ENCODE data around the gene POM121L12. TPM values are rescaled to one million over a fixed set of nuclear protein-coding genes. Genes with fewer than 3 reads are reported as not detected.

The POM121L12 gene
- polyA plus RNA-seq: not detected in 3 replicates
- polyA plus RNA-seq (2011; ENCODE audit: low read depth): not detected
- polyA plus RNA-seq (2011; cell fraction: cytosol; rRNA removed): not detected in 2 replicates
- polyA plus RNA-seq (2011; cell fraction: nucleus; rRNA removed): not detected in 2 replicates
- polyA plus RNA-seq (2012; ENCODE audit: low replicate concordance): not detected in 2 replicates
- polyA minus RNA-seq: not detected in 3 replicates
- not detected for polyA minus RNA-seq (2011; cell fraction: cytosol; rRNA and poly(A)+ RNA removed)
- not detected in 2 replicates for polyA minus RNA-seq (2011; cell fraction: nucleus; rRNA and poly(A)+ RNA removed)

DNA sequence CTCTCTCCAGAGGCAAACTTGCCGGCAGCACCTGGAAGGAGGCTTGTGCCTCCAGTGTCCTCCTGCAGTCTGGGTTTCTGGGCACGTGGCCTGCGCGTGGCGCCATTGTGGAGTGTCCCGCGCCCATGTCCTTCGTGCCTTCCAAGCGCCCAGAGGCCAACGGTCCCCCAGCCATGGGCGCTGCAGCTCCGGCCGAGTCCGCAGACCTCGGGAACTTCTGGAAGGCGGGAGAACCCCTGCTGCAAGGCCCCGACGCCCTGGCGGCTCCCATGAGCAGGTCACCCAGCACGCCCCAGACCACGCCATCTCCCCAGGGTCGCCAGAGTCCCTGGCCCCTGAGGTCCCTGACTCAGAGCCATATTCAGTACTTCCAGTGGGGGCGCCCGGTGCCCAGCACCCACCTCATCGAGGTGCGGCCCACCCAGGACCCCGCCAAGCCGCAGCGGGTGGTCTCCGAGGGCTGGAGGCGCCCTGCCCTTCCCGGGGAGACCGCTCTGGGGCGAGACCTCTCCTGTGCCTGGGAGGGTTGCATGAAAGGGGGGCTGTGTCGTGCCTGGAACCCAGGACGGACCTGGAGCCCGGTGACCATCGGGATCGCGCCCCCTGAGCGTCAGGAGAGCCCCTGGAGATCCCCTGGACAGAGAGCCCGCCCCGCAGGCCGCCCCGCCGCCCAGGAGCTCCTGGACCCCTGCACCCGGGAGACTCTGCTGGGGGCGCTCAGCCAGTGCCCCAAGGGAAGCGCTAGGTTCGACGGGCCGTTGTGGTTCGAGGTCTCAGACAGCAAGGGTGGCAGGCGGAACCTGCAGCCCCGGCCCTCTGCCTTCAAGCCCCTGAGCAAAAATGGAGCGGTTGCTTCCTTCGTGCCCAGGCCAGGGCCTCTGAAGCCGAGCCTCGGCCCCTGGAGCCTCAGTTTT, at the start of gene POM121L12:
Gene POM121L12 (plus strand): TSS at position 135 of the 914 bp plus-strand sequence. CDS start 39 bp downstream, at position 174.
- Histone ChIP-seq H3K79me2 (ENCODE audit: control insufficient read depth, insufficient read depth, low read length) (no peaks in the 10 kb centered on the region), H4K20me1 (ENCODE audit: control insufficient read depth, extremely low read depth, insufficient read depth, low read length) (no peaks in the 10 kb centered on the region), H3K9ac (ENCODE audit: control insufficient read depth, extremely low read depth, insufficient read depth, low read length) (no peak within 1 kb of the TSS), H2AFZ (ENCODE audit: control insufficient read depth, low read length) (no peak within 1 kb of the TSS), H3K9me3 (ENCODE audit: control insufficient read depth, low read depth, low read length) (no peaks in the 10 kb centered on the region), H3K4me2 (ENCODE audit: control insufficient read depth, extremely low read depth, insufficient read depth, low read depth, low read length) (no peak within 1 kb of the TSS), H3K27me3 (ENCODE audit: control insufficient read depth, extremely low read depth, insufficient read depth, low read length) (no peaks in the 10 kb centered on the region), H3K9me1 (ENCODE audit: control insufficient read depth, extremely low read depth, insufficient read depth, low read length) (no peaks in the 10 kb centered on the region), H3K4me3 (ENCODE audit: control insufficient read depth in 2 of 3, extremely low read depth in 1 of 3, insufficient read depth in 2 of 3, low read depth in 1 of 3, low read length in 3 of 3) (no peak within 1 kb of the TSS), H3K27ac (ENCODE audit: control insufficient read depth, insufficient read depth, low read length) (no peak within 1 kb of the TSS), H3K4me1 (ENCODE audit: control insufficient read depth, extremely low read depth, insufficient read depth, low read length) (no peaks in the 10 kb centered on the region), H3K36me3 (ENCODE audit: control insufficient read depth in 2 of 2, extremely low read depth in 1 of 2, insufficient read depth in 2 of 2, low read length in 2 of 2) (no peaks in the 10 kb centered on the region)
- FAIRE-seq: no peak
- dilution Hi-C loops (cut with MboI; ENCODE audit: extremely low pct_ligation_motif_present, low sequenced_read_pairs): no loop called here
- no peak for DNase-seq (ENCODE audit: low read depth, low spot score)
- TF ChIP-seq, protein P1, sequence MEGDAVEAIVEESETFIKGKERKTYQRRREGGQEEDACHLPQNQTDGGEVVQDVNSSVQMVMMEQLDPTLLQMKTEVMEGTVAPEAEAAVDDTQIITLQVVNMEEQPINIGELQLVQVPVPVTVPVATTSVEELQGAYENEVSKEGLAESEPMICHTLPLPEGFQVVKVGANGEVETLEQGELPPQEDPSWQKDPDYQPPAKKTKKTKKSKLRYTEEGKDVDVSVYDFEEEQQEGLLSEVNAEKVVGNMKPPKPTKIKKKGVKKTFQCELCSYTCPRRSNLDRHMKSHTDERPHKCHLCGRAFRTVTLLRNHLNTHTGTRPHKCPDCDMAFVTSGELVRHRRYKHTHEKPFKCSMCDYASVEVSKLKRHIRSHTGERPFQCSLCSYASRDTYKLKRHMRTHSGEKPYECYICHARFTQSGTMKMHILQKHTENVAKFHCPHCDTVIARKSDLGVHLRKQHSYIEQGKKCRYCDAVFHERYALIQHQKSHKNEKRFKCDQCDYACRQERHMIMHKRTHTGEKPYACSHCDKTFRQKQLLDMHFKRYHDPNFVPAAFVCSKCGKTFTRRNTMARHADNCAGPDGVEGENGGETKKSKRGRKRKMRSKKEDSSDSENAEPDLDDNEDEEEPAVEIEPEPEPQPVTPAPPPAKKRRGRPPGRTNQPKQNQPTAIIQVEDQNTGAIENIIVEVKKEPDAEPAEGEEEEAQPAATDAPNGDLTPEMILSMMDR (optimal IDR thresholded peaks at IDR 0.05 in 1 of 3, IDR thresholded peaks at IDR 0.05 in 1 of 3, conservative IDR thresholded peaks at IDR 0.05 in 1 of 3; ENCODE audit: extremely low read depth in 1 of 3, insufficient read depth in 2 of 3, low read length in 3 of 3): no peak
- no peak for TF ChIP-seq EZH2 (IDR thresholded peaks at IDR 0.05; ENCODE audit: low read length)

DNA sequence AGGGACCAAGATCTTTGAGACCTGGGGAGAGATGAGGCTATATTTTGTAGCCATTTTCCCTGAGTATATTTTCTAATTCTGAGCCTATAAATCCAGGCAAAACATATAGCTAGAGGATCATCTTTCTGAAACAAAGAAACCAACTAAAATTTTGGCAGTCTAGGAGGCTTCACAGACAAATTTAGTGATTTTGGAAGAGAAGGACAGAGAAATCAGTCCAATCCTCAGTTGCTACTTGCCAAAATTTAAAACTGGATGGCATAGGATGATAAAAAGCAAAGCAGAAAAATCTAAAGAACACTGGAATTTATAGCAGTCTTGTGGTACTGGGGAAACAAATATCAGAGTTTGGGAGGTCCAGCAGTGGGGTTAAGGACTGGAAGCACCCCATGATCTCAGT, 43.4 kb upstream of the POM121L12 start:
- H4K20me1 ChIP-seq (ENCODE audit: control insufficient read depth, extremely low read depth, insufficient read depth, low read length): no peaks in the 10 kb centered on the region
- dilution Hi-C loops (cut with MboI; ENCODE audit: extremely low pct_ligation_motif_present, low sequenced_read_pairs): no loop called here
- no peaks in the 10 kb centered on the region for H3K4me1 ChIP-seq (ENCODE audit: control insufficient read depth, extremely low read depth, insufficient read depth, low read length)
- DNase-seq (ENCODE audit: low read depth, low spot score): no peak
- H3K4me2 ChIP-seq (ENCODE audit: control insufficient read depth, extremely low read depth, insufficient read depth, low read depth, low read length): no peak overlapping the region
- FAIRE-seq: no peak
- H3K9ac ChIP-seq (ENCODE audit: control insufficient read depth, extremely low read depth, insufficient read depth, low read length): no peak overlapping the region
- no peaks in the 10 kb centered on the region for H3K9me1 ChIP-seq (ENCODE audit: control insufficient read depth, extremely low read depth, insufficient read depth, low read length)
- H3K9me3 ChIP-seq (ENCODE audit: control insufficient read depth, low read depth, low read length): no peaks in the 10 kb centered on the region
- no peak overlapping the region for H3K27ac ChIP-seq (ENCODE audit: control insufficient read depth, insufficient read depth, low read length)
- no peak overlapping the region for H2AFZ ChIP-seq (ENCODE audit: control insufficient read depth, low read length)
- no peaks in the 10 kb centered on the region for H3K36me3 ChIP-seq (ENCODE audit: control insufficient read depth in 2 of 2, extremely low read depth in 1 of 2, insufficient read depth in 2 of 2, low read length in 2 of 2)
- TF ChIP-seq, protein P1 (optimal IDR thresholded peaks at IDR 0.05 in 1 of 3, IDR thresholded peaks at IDR 0.05 in 1 of 3, conservative IDR thresholded peaks at IDR 0.05 in 1 of 3; ENCODE audit: extremely low read depth in 1 of 3, insufficient read depth in 2 of 3, low read length in 3 of 3): no peak
- no peak for TF ChIP-seq EZH2 (IDR thresholded peaks at IDR 0.05; ENCODE audit: low read length)
- H3K27me3 ChIP-seq (ENCODE audit: control insufficient read depth, extremely low read depth, insufficient read depth, low read length): no peaks in the 10 kb centered on the region
- H3K4me3 ChIP-seq (ENCODE audit: control insufficient read depth in 2 of 3, extremely low read depth in 1 of 3, insufficient read depth in 2 of 3, low read depth in 1 of 3, low read length in 3 of 3): no peak overlapping the region
- H3K79me2 ChIP-seq (ENCODE audit: control insufficient read depth, insufficient read depth, low read length): no peaks in the 10 kb centered on the region

All from keratinocyte (primary cell).